GM12892 (cell line): ENCODE measurements around the gene E2F1.
"Not testable (repeated sequence)": the region's sequence is repeated elsewhere in the genome, so short reads cannot be mapped to it uniquely, and the experiment has no call there.

ENCODE experiments used
- DNase-seq: peaks from one replicate; pipeline ENCODE4 v3.0.0; 2011; ENCODE audit not compliant: insufficient read length
- FAIRE-seq: peaks from 2 replicates; lab custom pipeline; 2011; peaks lifted over from hg19 to GRCh38; lab: Jason Lieb, UNC
- POLR2A ChIP-seq: IDR thresholded peaks from 2 replicates; pipeline ENCODE4 v1.6.1; 2011; ENCODE audit warnings: low read depth, low read length, control low read depth
- POLR2AphosphoS5 ChIP-seq: IDR thresholded peaks from 2 replicates; pipeline ENCODE4 v1.6.1; 2011; ENCODE audit warnings: low read depth, low read length, control low read depth
- TAF1 ChIP-seq: IDR thresholded peaks from 2 replicates; pipeline ENCODE4 v1.6.1; 2011; ENCODE audit warnings: low read depth, mild to moderate bottlenecking, control low read depth, low read length, borderline replicate concordance

The E2F1 gene

GRCh38 chr20:33649201-33649681 is 36.9 kb downstream of the E2F1 start:
- DNase-seq = no peak
- FAIRE-seq = no peak
- TF ChIP-seq POLR2AphosphoS5 (no peak), POLR2A (no peak), TAF1 (no peak)

GRCh38 chr20:33648396-33649004 is 37.7 kb downstream of the E2F1 start:
- TF ChIP-seq POLR2AphosphoS5 (no peak), TAF1 (no peak), POLR2A (no peak)
- FAIRE-seq (no peak), DNase-seq (no peak)

DNA sequence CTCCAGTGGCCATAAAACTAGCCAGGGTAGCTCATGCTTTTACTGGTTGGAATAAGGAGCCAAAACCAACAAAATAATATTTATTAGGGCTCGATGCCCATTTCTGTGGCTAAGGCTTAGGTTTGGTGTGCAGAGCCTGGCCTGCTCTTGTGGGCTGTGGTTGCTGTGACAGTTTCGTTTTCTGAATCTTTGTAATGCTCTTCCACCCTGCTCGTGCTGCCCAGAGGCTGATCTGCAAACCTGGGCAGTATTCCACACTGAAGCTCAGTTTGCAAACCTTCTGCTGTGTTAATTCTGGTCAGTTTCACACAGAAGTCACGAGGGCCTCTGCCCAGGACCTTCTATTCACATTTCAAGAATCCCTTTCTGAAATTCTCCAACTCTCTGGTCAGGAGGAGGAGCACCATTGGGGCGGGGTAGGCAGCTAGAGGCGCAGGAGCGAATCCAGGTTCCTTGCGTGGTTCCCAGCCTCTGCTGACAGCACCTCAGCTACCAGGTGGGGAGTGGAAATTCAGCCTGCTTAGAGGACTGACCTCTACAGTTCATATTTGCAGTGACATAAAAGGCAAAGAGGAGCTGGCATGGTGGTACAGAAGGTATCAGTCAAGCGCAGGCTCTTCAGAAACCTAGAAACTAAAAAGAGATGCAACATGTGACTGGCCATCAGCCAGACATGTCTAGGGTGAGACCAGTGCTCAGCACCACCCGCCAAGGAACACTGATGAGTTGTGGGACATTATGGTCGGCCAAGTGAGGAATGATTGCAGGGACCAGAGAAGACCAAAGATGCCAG is 38.4 kb downstream of the E2F1 start:
- FAIRE-seq (peak; percentile 70), DNase-seq (peak; percentile 64)
- no peak for TF ChIP-seq POLR2A
- no peak for TF ChIP-seq TAF1
- no peak for TF ChIP-seq POLR2AphosphoS5

GRCh38 chr20:33646959-33647602 is 39.1 kb downstream of the E2F1 start:
- not testable (repeated sequence) for FAIRE-seq, DNase-seq

DNA sequence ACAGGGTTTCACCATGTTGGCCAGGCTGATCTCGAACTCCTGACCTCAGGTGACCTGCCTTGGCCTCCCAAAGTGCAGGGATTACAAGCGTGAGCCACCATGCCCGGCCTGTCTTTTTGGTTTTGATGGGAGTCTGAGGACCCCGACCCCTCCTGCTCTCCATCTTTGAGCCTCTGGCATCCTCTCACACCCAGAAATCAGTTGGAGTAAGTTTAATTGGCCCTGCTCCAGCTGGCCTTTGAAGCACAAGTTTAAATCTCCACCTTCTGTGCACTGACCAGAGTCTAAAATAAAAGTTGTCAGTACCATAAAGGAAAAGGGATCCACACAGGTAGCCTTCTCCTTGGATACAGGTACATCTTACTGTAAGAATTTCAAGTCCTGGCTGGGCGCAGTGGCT is 40.0 kb downstream of the E2F1 start:
- FAIRE-seq (no peak), DNase-seq (no peak)
- no peak for TF ChIP-seq POLR2AphosphoS5
- TF ChIP-seq TAF1 = no peak
- TF ChIP-seq POLR2A = no peak

- FAIRE-seq = no peak
- TF ChIP-seq POLR2A (no peak), POLR2AphosphoS5 (no peak), TAF1 (no peak)
- no peak for DNase-seq
These were observed 40.8 kb downstream of the E2F1 start for GRCh38 chr20:33645396-33645795.

- no peak for TF ChIP-seq TAF1
- no peak for TF ChIP-seq POLR2A
- TF ChIP-seq POLR2AphosphoS5 = no peak
- DNase-seq = no peak
- no peak for FAIRE-seq
These were observed 41.2 kb downstream of the E2F1 start for GRCh38 chr20:33645072-33645358.

DNA sequence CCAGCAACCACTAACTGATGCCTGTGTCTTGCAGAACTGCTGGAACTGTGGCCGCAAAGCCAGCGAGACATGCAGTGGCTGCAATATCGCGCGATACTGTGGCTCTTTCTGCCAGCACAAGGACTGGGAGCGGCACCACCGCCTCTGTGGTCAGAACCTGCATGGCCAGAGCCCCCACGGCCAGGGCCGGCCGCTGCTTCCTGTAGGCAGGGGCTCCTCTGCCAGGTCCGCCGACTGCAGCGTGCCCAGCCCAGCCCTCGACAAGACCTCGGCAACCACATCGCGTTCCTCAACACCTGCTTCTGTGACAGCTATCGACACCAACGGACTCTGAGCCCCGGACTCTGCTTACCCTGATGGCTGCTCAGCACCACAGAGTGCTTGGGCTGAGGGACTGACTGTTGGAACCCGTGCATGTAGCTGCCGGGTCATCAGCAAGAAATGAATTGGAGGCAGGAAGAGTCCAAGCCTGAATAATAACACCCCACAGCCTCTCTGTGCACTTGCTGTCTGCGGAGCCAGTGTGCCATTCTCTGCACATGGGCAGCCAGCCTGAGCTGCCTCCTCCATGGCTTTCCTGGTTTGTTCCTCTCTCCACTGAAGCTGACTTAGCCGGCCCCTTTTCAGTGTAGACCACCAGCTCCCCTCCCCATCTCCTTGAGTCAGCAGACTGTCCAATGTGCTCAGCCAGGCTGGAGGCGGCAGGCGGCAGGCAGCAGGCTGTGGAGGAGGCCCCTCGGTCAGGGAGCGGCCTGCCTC is 41.7 kb downstream of the E2F1 start:
- TF ChIP-seq POLR2AphosphoS5 (no peak), TAF1 (no peak), POLR2A (no peak)
- FAIRE-seq (no peak), DNase-seq (no peak)

- TF ChIP-seq TAF1 (no peak), POLR2A (no peak), POLR2AphosphoS5 (no peak)
- DNase-seq (no peak), FAIRE-seq (no peak)
These were observed 45.9 kb downstream of the E2F1 start for GRCh38 chr20:33640287-33640686.

- FAIRE-seq (no peak), DNase-seq (no peak)
- no peak for TF ChIP-seq POLR2A
These were observed 49.4 kb downstream of the E2F1 start for GRCh38 chr20:33636776-33637175.

GRCh38 chr20:33635341-33635740 is 50.8 kb downstream of the E2F1 start:
- FAIRE-seq = no peak
- no peak for DNase-seq
- TF ChIP-seq POLR2AphosphoS5 (no peak), POLR2A (no peak), TAF1 (no peak)

DNA sequence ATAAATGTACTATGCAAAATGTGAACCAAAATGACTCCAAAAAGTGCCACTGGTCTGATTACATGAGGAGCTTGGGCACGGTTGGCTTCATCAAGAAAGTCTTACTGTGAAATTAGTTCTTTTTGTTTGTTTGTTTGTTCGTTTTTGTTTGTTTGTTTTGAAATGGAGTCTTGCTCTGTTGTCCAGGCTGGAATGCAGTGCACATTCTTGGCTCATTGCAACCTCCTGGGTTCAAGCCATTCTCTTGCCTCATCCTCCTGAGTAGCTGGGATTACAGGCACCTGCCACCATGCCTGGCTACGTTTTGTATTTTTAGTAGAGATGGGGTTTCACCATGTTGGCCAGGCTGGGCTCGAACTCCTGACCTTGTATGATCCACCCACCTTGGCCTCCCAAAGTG is 54.3 kb downstream of the E2F1 start:
- FAIRE-seq, DNase-seq: not testable (repeated sequence)
